G401 (cell line): ENCODE results near the gene SMG1. TPM values are rescaled to one million over a fixed set of nuclear protein-coding genes. Genes with fewer than 3 reads are reported as not detected.
A peak's percentile ranks its signal among the peaks of the same experiment; 100 is the strongest.
"Not testable (repeated sequence)": the region's sequence is repeated elsewhere in the genome, so short reads cannot be mapped to it uniquely, and the experiment has no call there.

Experiments
- DNase-seq: peaks from one replicate; pipeline ENCODE4 v3.0.0-alpha.2; 2015; ENCODE audit warnings: low spot score
- in situ Hi-C: cut with HindIII; loops from 2 replicates; pipeline ENCODE4 v1.10.0; 2016; ENCODE audit warnings: low sequenced_read_pairs, mixed read lengths
- total RNA-seq: library from RNA; depleted of rRNA; stranded (reverse); fragments of >200 nt; shearing (Covaris generic); gene quantifications from 2 replicates; pipeline ENCODE4 v1.2.3, GENCODE V29; 2014

Gene SMG1
- total RNA-seq, 1 experiment from 2014 or later: 27.2 TPM

DNA sequence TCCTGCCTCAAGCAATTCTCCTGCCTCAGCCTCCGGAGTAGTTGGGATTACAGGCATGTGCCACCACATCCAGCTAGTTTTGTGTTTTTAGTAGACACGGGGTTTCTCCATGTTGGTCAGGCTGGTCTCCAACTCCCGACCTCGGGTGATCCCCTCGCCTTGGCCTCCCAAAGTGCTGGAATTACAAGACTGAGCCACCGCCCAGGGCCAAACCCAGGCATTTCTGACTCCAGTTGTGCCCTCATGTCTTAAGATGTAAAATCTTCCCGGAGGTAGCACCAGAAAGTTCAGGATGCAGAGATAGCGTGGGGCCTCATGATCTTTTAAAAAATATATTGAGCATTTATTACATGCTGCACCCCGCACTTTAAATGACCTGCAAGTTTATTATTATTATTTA is 12.8 kb upstream of the SMG1 start:
- DNase-seq: no peak
- in situ Hi-C loops: no loop called here

DNA sequence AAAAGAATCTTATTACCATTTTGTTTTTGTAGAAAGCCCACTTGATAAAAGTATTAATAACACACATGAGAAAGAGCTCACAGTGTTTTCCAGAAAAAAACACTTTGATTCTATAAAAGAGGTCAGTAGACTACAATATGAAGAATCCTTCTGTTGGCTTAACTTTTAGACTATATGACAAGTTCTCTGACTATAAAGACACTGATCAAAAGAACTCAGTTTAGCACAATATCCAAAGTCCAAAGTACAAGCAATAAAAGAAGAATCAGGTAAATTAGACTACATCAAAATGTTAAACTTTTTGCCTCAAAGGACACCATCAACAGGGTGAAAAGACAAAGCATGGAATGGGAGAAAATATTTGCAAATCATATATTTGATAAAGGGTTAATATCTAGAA is 11.2 kb upstream of the SMG1 start:
- no peak for DNase-seq
- in situ Hi-C loops: no loop called here

DNA sequence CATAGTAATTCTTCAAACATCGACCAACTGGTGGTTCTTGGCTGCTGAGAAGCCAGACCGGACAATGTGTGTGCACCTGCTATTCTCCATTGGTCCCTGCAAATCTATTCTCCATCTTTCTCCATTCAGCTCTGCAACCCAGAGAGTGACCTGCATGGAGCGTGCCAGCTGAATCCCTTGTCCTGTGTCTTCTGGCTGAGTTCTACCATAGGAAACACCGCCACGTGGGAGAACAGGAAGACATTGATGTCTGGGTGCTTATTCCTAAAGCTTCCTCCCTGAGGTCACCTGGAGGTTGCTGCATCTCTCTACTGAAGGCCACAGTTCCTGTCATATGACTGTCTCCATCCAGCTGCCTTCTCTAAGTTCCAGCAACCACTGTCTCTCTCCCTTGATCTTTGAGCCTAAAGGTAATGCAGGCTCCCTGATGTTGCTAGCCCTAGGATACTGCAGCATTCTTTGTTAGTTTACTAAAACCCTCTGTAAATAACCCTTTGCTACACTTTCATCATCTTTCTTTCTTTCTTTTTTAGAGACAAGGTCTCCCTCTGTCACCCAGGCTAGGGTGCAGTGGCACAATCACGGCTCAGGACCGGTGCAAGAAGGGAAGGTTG is 10.6 kb upstream of the SMG1 start:
- in situ Hi-C loops: no loop called here
- DNase-seq: no peak

DNA sequence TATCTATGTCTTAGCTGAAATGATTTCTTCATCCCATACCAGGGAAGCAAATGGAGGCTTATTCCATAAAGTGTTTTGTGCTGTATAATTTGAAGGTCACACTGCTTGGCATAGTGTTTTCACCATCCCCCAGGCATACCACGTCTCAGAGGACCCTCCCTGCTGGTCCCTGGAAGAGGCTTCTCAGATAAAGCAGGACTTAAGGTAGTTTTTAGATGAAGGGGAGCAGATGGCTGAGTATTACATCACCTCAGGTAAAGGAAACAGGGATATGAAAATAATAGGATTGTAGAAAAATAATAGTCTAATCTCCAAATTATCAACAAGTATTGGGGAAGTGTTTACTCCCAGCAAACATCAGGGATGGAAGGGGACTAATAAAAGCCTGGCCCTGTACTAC is 7.3 kb upstream of the SMG1 start:
- DNase-seq: peak; percentile 71
- in situ Hi-C loops: no loop called here

DNA sequence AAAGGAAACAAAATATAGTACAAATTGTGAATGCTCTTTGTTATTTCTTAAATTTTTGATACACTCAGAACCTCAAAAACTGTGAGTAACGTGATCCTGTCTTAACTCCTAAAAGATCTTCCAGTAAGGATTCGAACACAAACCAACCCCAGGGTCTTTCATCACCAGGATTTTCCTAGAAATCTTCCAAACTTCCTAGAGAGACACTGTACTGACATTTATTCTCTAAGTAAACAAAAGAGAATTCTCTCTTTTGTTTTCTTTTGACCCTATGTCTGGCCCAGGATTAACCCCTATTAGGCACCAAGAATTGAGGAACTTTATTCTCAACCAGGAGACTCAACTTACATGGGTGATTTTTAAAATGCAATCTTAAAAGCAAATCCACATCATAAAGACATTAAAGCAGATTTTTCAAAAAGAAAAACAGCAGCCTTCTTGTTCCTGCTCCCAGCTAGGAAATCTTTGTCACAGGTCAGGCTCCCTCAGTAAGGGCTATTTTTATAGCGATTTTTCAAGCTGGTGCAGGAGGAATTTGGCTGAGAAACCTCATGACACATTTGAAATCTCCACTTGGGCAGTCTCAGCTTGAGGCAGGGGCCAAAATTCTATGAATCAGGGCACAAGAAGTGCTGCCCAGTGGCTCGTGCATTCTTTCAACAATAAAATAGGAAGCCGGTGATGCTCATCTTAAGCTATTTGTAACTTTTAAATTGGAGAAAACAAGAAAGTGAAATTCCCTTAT is 6.2 kb upstream of the SMG1 start:
- peak; percentile 98 for DNase-seq
- in situ Hi-C loops: no loop called here

DNA sequence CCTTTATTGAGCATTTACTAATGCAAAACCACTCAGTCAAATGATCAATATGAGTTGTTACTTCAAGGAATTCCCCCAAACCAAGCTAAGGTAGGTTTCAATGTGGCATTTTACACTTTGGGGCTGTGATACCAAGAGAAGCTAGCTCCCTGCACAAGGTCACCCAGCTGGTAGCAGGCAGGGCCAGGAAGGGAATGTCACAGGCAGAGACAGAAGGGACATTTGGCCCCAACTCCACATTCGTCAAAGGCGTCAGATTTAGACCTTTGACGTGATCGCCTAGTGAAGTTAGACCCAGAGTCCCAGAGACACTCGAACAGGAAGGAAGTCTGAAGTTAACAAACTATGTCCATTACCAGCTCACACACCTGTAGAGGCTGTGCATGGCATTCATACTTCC is 5.5 kb upstream of the SMG1 start:
- in situ Hi-C loops: no loop called here
- peak; percentile 80 for DNase-seq

DNA sequence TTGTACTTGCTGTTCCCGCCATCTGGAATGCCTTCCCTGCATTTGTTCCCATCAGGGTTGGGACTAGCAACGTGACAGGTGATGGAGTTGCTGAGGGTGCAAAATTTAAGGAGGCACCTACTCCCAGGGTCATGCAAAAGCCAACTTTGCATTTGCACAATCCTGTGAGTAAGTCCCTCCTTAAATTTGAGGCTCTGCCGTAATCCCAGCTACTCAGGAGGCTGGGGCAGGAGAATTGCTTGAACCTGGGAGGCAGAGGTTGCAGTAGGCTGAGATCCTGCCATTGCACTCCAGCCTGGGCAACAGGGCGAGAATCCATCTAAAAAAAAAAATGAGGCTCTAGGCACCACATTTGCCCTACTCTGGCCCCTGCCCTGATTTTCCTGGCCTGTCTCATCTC is 3.9 kb upstream of the SMG1 start:
- in situ Hi-C loops, DNase-seq: not testable (repeated sequence)

DNA sequence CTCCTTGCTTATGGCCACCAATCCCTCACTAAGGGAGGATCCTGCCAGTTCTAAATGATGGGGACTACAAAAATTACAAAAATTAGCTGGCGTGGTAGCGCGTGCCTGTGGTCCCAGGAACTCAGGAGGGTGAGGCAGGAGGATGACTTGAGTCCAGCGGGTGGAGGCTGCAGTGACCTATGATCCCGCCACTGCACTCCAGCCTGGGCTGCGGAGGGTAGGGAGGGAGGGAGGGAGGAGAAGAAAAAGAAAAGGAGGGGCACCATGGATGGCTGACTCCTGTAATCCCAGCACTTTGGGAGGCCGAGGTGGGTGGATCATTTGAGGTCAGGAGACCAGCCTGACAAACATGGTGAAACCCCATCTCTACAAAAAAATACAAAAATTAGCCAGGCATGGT is 1.9 kb upstream of the SMG1 start:
- in situ Hi-C loops: not testable (repeated sequence)

DNA sequence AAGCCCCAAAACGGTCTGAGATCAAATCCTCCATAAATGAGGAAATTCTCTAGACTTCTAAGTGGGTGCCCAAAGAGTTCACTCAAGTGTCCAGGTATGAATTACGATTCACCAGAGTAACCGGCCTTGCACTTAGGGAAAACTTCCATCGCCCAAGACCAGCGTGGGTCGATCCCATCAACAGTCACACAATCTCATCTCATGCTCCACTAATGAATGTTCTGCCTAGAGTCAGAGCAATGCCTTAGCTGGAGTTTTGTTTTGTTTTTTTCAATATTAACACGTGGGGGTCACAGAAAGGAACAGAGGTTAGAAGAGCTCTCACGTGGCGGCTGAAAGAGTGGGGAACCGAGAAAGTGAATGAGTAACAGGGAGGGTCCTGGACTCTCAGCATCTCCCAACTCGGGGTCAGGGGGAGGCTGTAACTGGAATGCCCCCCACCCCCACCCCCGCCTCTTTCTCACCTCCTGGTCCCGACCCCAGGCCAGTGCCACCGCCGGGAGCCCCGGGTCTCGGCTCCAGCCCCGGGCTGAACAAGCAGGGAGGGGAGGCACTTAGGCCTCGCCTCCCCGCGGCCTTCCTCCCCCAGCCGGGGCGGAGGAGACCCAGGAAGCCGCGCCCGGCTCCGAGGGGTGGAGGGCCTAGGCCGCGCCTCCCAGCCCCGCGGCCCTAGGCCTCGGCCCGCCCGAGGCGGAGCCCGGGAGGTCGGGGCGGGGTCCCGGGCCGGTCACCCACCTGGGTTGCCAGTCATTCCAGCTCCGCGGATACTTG is 808 bp downstream of the SMG1 start:
- in situ Hi-C loops, DNase-seq: not testable (repeated sequence)

More for the DNA sequence above, 1.9 kb upstream of the SMG1 start:
- DNase-seq: not testable (repeated sequence)

DNA sequence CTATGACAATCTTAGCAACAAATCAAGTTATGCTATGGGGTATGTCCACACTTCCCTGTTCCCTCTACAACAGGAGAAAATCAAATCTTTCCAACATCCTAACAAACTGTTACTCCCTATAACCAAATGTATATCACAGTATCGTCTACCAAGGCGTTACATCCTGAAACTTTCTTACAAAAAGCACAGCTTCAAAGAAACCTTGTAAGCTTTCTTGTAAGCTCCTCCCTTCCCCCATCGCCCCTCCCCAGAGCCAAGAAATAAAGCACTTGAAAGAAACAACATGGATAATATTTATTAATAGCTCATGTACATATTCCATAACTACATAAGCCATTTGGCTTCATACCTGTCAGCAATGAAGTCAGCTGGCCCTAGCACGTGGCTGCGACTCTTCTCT is 2.3 kb downstream of the SMG1 start:
- DNase-seq, in situ Hi-C loops: not testable (repeated sequence)

DNA sequence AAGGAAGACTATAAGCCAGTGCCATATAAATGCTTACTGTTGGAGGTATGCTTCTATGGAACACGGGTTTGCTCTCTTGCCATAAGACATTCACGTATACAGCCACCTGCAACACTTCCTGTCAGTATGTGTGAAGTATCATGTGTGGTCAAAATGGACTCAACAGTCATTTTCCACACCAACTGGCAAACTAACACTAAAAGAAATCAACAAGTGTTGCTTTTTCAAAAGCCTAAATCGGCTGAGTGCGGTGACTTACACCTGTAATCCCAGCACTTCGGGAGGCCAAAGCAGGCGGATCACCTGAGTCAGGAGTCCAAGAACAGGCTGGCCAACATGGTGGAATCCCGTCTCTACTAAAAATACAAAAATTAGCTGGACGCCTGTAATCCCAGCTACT is 3.1 kb downstream of the SMG1 start:
- DNase-seq, in situ Hi-C loops: not testable (repeated sequence)

DNA sequence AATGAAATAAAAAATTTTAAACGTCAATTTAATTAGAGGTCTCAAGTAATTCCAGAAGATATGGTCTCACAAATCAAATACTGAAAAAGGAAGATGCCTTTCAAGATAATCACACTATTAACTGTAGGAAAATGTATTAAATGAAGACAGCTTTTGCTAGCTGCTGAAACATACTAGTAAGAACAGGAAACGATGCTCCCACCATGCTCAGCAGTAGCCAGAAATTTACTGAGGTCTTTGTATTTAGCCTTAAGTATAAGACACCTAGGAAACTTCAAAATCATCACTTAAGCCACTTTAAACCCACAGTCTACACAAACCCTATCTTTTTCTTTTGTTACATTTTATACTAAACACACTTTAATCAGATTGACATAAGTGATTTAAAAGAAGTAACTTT is 16.6 kb downstream of the SMG1 start:
- in situ Hi-C loops, DNase-seq: not testable (repeated sequence)

DNA sequence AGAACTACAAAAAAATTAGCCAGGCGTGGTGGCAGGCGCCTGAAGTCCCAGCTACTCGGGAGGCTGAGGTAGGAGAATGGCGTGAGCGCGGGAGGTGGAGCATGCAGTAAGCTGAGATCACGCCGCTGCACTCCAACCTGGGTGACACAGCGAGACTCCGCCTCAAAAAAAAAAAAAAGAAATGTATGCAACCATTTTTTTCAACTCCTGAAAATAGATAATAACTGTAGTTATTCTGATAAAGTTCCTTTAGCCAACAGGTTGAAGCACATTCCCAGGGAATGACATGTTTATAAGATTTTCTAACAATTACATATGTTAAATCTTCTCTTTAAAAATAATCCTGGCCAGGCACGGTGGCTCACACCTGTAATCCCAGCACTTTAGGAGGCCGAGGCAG is 17.5 kb downstream of the SMG1 start:
- in situ Hi-C loops, DNase-seq: not testable (repeated sequence)

DNA sequence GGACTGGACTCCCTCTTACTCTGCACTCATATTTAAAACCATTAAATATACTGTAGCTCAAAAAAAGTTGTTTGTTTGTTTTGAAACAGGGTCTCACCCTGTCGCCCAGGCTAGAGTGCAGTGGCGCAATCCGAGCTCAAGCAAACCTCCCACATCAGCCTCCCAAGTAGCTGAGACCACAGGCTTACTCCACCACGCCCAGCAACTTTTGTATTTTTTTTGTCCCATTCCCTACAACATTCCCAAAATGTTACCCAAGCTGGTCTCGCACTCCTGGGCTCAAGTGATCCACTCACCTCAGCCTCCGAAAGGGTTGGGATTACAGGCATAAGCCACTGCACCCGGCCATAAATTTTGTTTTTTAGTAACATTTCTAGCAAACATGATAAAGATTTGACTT is 23.4 kb downstream of the SMG1 start:
- DNase-seq, in situ Hi-C loops: not testable (repeated sequence)

DNA sequence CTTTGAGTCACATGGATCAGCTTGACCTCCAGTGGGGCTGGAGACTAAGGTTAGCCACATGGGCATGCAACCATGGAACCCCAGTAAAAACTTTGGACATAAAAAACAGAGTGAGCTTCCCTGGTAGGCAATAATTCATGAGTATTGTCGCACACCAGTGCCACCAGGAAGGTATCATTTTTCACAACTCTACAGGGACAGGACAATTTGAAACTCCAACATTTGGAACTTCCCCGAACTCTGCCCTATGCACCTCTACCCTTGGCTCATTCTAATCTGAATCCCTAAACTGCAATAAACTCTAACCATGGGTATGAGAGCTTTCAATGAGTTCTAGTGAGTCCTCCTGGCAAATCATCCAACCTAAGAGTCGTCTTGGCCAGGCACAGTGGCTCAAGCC is 24.2 kb downstream of the SMG1 start:
- in situ Hi-C loops, DNase-seq: not testable (repeated sequence)

DNA sequence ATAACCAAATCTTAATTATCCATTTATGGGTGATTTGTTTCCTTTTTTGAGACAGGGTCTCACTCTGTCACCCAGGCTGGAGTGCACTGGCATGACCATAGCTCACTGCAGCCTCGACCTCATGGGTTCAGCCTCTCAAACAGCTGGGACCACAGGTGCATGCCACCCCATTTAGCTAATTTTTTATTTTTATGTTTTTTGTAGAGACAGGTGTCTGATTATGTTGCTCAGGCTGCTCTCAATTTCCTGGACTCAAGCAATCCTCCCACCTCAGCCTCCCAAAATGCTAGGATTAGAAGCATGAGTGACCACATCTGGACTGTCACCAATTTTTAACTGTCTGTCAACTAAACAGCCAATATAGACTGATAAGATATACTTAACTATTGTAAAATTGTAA is 25.0 kb downstream of the SMG1 start:
- in situ Hi-C loops, DNase-seq: not testable (repeated sequence)

DNA sequence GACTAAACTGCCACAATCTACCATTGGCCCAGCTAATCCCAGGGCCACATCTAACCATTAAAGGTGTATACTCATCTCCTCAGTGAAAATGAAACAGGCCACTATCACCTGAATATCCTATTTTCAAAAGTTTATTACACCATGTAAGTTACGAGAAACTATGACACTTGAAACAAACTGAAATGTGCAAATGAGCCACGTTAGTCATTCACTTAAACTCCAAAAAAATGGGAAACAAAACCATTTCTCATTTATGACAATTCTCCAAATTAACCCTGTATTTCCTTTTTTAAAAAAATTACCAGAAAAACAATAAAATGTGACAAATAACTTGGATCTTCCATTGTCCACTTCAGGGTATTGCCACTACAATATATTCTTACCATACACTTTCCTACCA is 41.8 kb downstream of the SMG1 start:
- in situ Hi-C loops, DNase-seq: not testable (repeated sequence)

DNA sequence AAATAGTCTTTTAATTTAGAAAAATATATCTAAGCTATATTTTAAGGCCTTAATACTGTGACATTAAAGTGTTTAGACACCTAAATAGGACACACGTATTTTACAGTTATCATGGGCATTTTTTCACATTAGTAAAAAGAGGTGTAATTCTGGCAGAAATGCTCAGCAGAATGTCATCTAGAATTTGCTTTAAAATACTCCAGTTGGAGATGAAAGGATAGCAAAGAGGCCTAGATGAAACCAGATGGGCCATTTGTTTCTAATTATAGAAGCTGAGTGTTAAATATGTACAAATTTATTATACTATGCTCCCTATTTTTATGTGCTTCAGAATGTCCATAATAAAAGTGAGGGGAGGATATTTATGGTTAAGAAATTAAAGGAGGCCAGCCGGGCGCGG is 48.5 kb downstream of the SMG1 start:
- in situ Hi-C loops, DNase-seq: not testable (repeated sequence)

DNA sequence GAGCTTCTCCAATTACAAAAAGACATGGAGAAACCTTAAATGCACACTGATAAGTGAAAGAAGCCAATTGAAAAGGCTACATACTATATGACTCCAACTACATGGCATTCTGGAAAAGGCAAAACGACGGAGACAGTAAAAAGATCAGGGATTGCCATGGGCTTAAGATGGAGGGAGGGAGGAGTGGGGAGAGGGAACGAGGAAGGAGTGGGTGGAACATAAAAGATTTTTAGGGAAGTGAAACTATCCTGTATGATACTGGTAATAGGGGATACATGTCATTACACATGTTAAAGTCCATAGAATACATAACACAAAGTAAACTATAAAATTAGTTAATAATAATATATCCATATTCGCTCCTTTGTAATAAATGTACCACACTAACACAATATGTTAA is 48.9 kb downstream of the SMG1 start:
- in situ Hi-C loops, DNase-seq: not testable (repeated sequence)

DNA sequence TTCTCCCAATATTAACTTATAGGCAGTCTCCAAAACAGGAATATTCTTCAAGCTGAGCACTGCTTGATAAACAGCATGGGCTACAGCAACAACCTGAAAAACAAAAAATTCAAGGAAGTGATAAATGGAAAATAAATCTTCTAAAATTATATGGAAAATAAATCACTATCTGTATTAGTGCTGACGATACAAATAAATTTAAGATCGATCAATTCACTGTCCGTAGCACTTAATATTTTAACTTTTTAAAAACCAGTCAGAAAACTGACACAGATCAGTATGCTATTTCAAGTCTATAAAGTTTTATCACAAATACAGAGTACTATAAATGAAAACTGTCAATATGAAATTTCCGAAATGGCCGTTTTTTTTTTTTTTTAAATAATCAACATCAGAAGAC is 49.9 kb downstream of the SMG1 start:
- in situ Hi-C loops: not testable (repeated sequence)

More for the DNA sequence above, 49.9 kb downstream of the SMG1 start:
- not testable (repeated sequence) for DNase-seq
